ENCODE results near the gene BMPER. TPM values are rescaled to one million over a fixed set of nuclear protein-coding genes. Genes with fewer than 3 reads are reported as not detected.
A peak's percentile ranks its signal among the peaks of the same experiment; 100 is the strongest.

BMPER gene
- total RNA-seq, 1 experiment from 2014 or later: 0.50 TPM

GRCh38 chr7:33909755-33910154, 4.4 kb downstream of the BMPER start:
- POLR2A ChIA-PET (ENCODE audit: unreplicated experiment): interaction anchor here (0.6 kb wide), 1 partner anchor 19 kb away, joined by 3 read pairs; no protein-coding TSS in a partner anchor
- CTCF ChIA-PET: interaction anchor here (0.6 to 0.7 kb wide), 2 partner anchors 12 to 191 kb away, joined by 3 to 9 read pairs; no protein-coding TSS in a partner anchor
- H2AFZ ChIP-seq: no peak overlapping the region
- H3K27ac ChIP-seq: no peak overlapping the region
- no peak for DNase-seq
- no peaks in the 10 kb centered on the region for H3K4me1 ChIP-seq (replicated peaks; ENCODE audit: insufficient read depth)
- TF ChIP-seq EZH2 (IDR thresholded peaks at IDR 0.05; ENCODE audit: low read depth): no peak
- TF ChIP-seq, protein P1, sequence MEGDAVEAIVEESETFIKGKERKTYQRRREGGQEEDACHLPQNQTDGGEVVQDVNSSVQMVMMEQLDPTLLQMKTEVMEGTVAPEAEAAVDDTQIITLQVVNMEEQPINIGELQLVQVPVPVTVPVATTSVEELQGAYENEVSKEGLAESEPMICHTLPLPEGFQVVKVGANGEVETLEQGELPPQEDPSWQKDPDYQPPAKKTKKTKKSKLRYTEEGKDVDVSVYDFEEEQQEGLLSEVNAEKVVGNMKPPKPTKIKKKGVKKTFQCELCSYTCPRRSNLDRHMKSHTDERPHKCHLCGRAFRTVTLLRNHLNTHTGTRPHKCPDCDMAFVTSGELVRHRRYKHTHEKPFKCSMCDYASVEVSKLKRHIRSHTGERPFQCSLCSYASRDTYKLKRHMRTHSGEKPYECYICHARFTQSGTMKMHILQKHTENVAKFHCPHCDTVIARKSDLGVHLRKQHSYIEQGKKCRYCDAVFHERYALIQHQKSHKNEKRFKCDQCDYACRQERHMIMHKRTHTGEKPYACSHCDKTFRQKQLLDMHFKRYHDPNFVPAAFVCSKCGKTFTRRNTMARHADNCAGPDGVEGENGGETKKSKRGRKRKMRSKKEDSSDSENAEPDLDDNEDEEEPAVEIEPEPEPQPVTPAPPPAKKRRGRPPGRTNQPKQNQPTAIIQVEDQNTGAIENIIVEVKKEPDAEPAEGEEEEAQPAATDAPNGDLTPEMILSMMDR (conservative IDR thresholded peaks at IDR 0.05): no peak
- H3F3A ChIP-seq (ENCODE audit: insufficient read depth, low read depth): no peaks in the 10 kb centered on the region
- BruUV-seq (replicated peaks): no TSS peak
- no peaks in the 10 kb centered on the region for H3K9me3 ChIP-seq (ENCODE audit: insufficient read depth, low read depth)
- no peaks in the 10 kb centered on the region for H3K9me2 ChIP-seq (ENCODE audit: insufficient read depth)
- no peaks in the 10 kb centered on the region for H3K79me2 ChIP-seq (ENCODE audit: low read depth)
- no peak overlapping the region for H3K4me3 ChIP-seq
- H3K27me3 ChIP-seq (ENCODE audit: insufficient read depth, low read depth): peaks cover 20% of the 10 kb centered on the region; the same call in 1 of the 2 replicates
- no peaks in the 10 kb centered on the region for H4K20me1 ChIP-seq (ENCODE audit: insufficient read depth)
- no peaks in the 10 kb centered on the region for H3K36me3 ChIP-seq (ENCODE audit: low read depth)
- no peak overlapping the region for H3K4me2 ChIP-seq
- intact Hi-C loops (cut with micrococcal nuclease; ENCODE audit: unreplicated experiment): no loop called here

- no peak overlapping the region for H3K27ac ChIP-seq
- POLR2A ChIA-PET (ENCODE audit: unreplicated experiment): no interaction called here
- H3F3A ChIP-seq (ENCODE audit: insufficient read depth, low read depth): no peaks in the 10 kb centered on the region
- no peak for DNase-seq
- CTCF ChIA-PET: no interaction called here
- peaks cover 20% of the 10 kb centered on the region; the same call in 1 of the 2 replicates for H3K27me3 ChIP-seq (ENCODE audit: insufficient read depth, low read depth)
- no peaks in the 10 kb centered on the region for H3K36me3 ChIP-seq (ENCODE audit: low read depth)
- no peaks in the 10 kb centered on the region for H3K9me3 ChIP-seq (ENCODE audit: insufficient read depth, low read depth)
- no peaks in the 10 kb centered on the region for H3K79me2 ChIP-seq (ENCODE audit: low read depth)
- TF ChIP-seq EZH2 (IDR thresholded peaks at IDR 0.05; ENCODE audit: low read depth): no peak
- TF ChIP-seq, protein P1 (conservative IDR thresholded peaks at IDR 0.05): no peak
- no peaks in the 10 kb centered on the region for H3K9me2 ChIP-seq (ENCODE audit: insufficient read depth)
- H2AFZ ChIP-seq: no peak overlapping the region
- intact Hi-C loops (cut with micrococcal nuclease; ENCODE audit: unreplicated experiment): no loop called here
- H3K4me3 ChIP-seq: no peak overlapping the region
- no peak overlapping the region for H3K4me2 ChIP-seq
- H4K20me1 ChIP-seq (ENCODE audit: insufficient read depth): no peaks in the 10 kb centered on the region
- no peaks in the 10 kb centered on the region for H3K4me1 ChIP-seq (replicated peaks; ENCODE audit: insufficient read depth)
- no TSS peak for BruUV-seq (replicated peaks)
These were observed 5.4 kb downstream of the BMPER start for GRCh38 chr7:33910756-33911155.

GRCh38 chr7:33916357-33917081, 11.2 kb downstream of the BMPER start:
- POLR2A ChIA-PET (ENCODE audit: unreplicated experiment): no interaction called here
- H4K20me1 ChIP-seq (ENCODE audit: insufficient read depth): no peaks in the 10 kb centered on the region
- CTCF ChIA-PET: no interaction called here
- no TSS peak for BruUV-seq (replicated peaks)
- H3K79me2 ChIP-seq (ENCODE audit: low read depth): no peaks in the 10 kb centered on the region
- no peaks in the 10 kb centered on the region for H3K4me1 ChIP-seq (replicated peaks; ENCODE audit: insufficient read depth)
- H2AFZ ChIP-seq: no peak overlapping the region
- TF ChIP-seq, protein P1 (conservative IDR thresholded peaks at IDR 0.05): no peak
- TF ChIP-seq EZH2 (IDR thresholded peaks at IDR 0.05; ENCODE audit: low read depth): no peak
- no peaks in the 10 kb centered on the region for H3F3A ChIP-seq (ENCODE audit: insufficient read depth, low read depth)
- no peaks in the 10 kb centered on the region for H3K9me2 ChIP-seq (ENCODE audit: insufficient read depth)
- H3K27me3 ChIP-seq (ENCODE audit: insufficient read depth, low read depth): peaks cover 8% of the 10 kb centered on the region; the same call in 1 of the 2 replicates
- H3K27ac ChIP-seq: no peak overlapping the region
- intact Hi-C loops (cut with micrococcal nuclease; ENCODE audit: unreplicated experiment): no loop called here
- H3K36me3 ChIP-seq (ENCODE audit: low read depth): no peaks in the 10 kb centered on the region
- no peaks in the 10 kb centered on the region for H3K9me3 ChIP-seq (ENCODE audit: insufficient read depth, low read depth)
- H3K4me2 ChIP-seq: no peak overlapping the region
- peak in 1 of 2 experiments; percentile 27 for DNase-seq
- H3K4me3 ChIP-seq: no peak overlapping the region
